T-helper 1 cell treated with Interleukin-12 subunit alpha and Interleukin-12 subunit beta and Interleukin-4 antibody, amounts not matched to agents 30 ng/mL and 1 ng/mL, for 36 hours (primary cell): ENCODE measurements around the gene CATSPER4. TPM values are rescaled to one million over a fixed set of nuclear protein-coding genes. Genes with fewer than 3 reads are reported as not detected.

ENCODE experiments used
- intact Hi-C: fragments of 100-400 bp; cut with micrococcal nuclease; formaldehyde crosslinking; loops from one replicate; pipeline ENCODE4 v1.15.1; 2024
- total RNA-seq: library from RNA; stranded (reverse); gene quantifications from 2 replicates; pipeline ENCODE4 v1.2.3, GENCODE V29; 2022

CATSPER4 gene
- total RNA-seq, 1 donor from 2014 or later: not detected

- intact Hi-C loops: loop anchor here (1.0 to 5.0 kb wide), 20 partner anchors 10 to 803 kb away; partner anchors contain the start of genes AUNIP, DHDDS, HMGN2 and MACO1
Observed at GRCh38 chr1:26234644-26235370, 44.4 kb downstream of the CATSPER4 start.

- intact Hi-C loops: loop anchor here (5.0 kb wide), 1 partner anchor 415 kb away; no protein-coding TSS in a partner anchor
Observed at GRCh38 chr1:26237230-26237966, 47.0 kb downstream of the CATSPER4 start.

- intact Hi-C loops: loop anchor here (5.0 kb wide), 1 partner anchor 418 kb away; no protein-coding TSS in a partner anchor
Observed at GRCh38 chr1:26239936-26240335, 49.5 kb downstream of the CATSPER4 start.

Other genes with a start within 250 kb of the CATSPER4 start
- gene PAFAH2, start 192.5 kb upstream of the CATSPER4 start, total RNA-seq: 9.8 and 11.1 TPM in 2 replicates
- gene EXTL1, start 168.8 kb upstream of the CATSPER4 start, total RNA-seq: not detected in 2 replicates
- not detected in 2 replicates for gene SLC30A2, start 144.5 kb upstream of the CATSPER4 start, total RNA-seq
- not detected in 2 replicates for gene TRIM63, start 123.0 kb upstream of the CATSPER4 start, total RNA-seq
- 17.4 and 19.8 TPM in 2 replicates for gene PDIK1L, start 78.8 kb upstream of the CATSPER4 start, total RNA-seq
- not detected in 2 replicates for gene FAM110D, start 31.5 kb upstream of the CATSPER4 start, total RNA-seq
- not detected in 2 replicates for gene C1orf232, start 21.6 kb upstream of the CATSPER4 start, total RNA-seq
- gene ZNF593, start 20.7 kb upstream of the CATSPER4 start, total RNA-seq: 31.1 and 33.1 TPM in 2 replicates
- gene ZNF593OS, start 18.8 kb upstream of the CATSPER4 start, total RNA-seq: not detected in 2 replicates
- gene CNKSR1, start 13.1 kb upstream of the CATSPER4 start, total RNA-seq: 3.9 and 4.8 TPM in 2 replicates
- 34.8 and 35.6 TPM in 2 replicates for gene CEP85, start 43.6 kb downstream of the CATSPER4 start, total RNA-seq
- gene SH3BGRL3, start 89.5 kb downstream of the CATSPER4 start, total RNA-seq: 739 and 749 TPM in 2 replicates
- gene UBXN11, start 116.0 kb downstream of the CATSPER4 start, total RNA-seq: 30.6 and 33.8 TPM in 2 replicates
- gene CD52, start 127.4 kb downstream of the CATSPER4 start, total RNA-seq: 1,323 and 1,401 TPM in 2 replicates
- 3.8 and 4.2 TPM in 2 replicates for gene CRYBG2, start 163.5 kb downstream of the CATSPER4 start, total RNA-seq
- 0.34 TPM in 1 of 2 replicates, not detected in the other for gene ZNF683, start 182.1 kb downstream of the CATSPER4 start, total RNA-seq
- gene LIN28A, start 220.2 kb downstream of the CATSPER4 start, total RNA-seq: not detected in 2 replicates
- gene DHDDS, start 241.7 kb downstream of the CATSPER4 start, total RNA-seq: 63.7 and 65.4 TPM in 2 replicates